Measurements from ENCODE around the gene MUC12.

GRCh38 chr7:100964630-100965029 is 4.7 kb upstream of the MUC12 start:
- TF ChIP-seq REST (IDR thresholded peaks at IDR 0.05) (no peak), CTCF (IDR thresholded peaks at IDR 0.05; ENCODE audit: low read depth, low read length, missing input control) (no peak), TAF1 (conservative IDR thresholded peaks at IDR 0.05) (no peak), ATF3 (IDR thresholded peaks at IDR 0.05) (no peak), MAX (IDR thresholded peaks at IDR 0.05) (no peak), HNF4G (IDR thresholded peaks at IDR 0.05) (no peak), YY1 (IDR thresholded peaks at IDR 0.05) (no peak)

Data from liver (tissue), 3 donors.